KBM-7 (cell line): ENCODE measurements around the gene LRR1.
"Not testable (repeated sequence)": the region's sequence is repeated elsewhere in the genome, so short reads cannot be mapped to it uniquely, and the experiment has no call there.

Experiments
- DNase-seq: peaks from one replicate; pipeline ENCODE4 v3.0.0-alpha.2; 2015
- in situ Hi-C: fragments of 300-500 bp; cut with MboI; formaldehyde crosslinking; loops from 2 replicates; pipeline ENCODE4 v1.14.3; 2020; ENCODE audit warnings: low sequenced_read_pairs, low pct_unique_long_range_greater_than_20kb, mixed read lengths

The LRR1 gene

DNA sequence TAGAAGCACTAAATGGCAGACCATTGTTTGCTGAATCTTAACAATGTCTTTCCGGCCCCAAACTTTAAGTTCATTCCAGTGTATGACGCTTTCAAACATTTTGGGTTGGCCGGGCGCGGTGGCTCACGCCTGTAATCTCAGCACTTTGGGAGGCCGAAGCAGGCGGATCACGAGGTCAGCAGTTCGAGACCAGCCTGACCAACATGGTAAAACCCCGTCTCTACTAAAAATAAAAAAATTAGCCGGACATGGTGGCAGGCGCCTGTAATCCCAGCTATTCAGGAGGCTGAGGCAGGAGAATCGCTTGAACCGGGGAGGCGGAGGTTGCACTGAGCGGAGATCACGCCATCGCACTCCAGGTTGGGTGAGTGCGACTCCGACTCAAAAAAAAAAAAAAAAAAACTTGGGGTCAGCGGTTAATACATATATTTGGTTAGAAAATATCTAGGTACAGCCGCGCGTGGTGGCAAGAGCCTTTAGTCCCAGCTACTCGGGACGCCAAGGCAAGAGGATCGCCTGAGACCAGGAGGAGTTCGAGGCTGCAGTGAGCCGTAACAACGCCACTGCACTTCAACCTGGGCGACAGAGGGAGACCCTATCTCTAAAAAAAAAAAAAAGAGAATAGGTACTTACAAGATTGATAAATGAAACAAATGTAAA, 13.6 kb upstream of the LRR1 start:
- DNase-seq, result peak; percentile 27
- in situ Hi-C loops, result not testable (repeated sequence)

DNA sequence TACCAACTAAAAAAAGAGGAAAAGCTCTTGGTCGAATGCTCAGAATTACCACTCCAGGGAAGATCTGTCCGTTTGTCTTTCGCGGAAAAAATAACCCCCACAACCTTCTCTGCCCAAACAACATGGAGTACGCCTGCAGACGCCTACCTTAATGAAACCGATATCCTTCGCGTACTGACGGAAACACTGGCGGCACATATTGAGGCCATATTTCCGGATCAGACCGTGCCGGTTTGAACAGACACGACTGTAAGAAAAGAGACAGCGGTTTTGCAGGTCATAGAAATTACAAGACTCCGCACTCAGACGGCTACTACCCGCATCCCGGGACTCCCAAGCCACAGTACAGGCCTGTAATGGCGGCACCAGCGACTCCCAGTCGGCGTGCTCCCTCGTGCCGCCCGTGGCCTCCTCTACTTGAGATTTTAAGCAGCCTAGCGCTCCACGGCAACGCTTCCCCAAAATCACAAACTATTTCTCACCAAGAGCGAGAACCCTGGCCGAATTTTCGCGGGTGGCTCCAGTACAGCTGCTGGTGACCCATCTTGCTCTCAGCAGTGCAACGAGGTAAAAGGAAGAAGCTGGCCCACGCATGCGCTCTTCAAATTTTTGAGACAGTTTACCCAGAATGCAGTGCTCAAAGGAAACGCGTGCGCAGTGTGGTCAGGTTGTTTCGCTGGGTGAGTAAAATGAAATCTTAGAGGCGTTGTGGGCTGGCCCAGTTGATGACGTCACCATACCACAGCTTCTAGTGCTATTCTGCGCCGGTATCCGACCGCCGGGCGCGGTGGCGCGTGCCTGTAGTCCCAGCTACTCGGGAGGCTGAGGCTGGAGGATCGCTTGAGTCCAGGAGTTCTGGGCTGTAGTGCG, 12.7 kb upstream of the LRR1 start, which contains the start of gene RPS29:
Gene RPS29, minus strand, starts transcription at position 578 of the 870 bp plus-strand sequence. Its CDS starts 34 bp downstream, at position 544.
- DNase-seq, result peak; percentile 100
- in situ Hi-C loops, result no loop called here

DNA sequence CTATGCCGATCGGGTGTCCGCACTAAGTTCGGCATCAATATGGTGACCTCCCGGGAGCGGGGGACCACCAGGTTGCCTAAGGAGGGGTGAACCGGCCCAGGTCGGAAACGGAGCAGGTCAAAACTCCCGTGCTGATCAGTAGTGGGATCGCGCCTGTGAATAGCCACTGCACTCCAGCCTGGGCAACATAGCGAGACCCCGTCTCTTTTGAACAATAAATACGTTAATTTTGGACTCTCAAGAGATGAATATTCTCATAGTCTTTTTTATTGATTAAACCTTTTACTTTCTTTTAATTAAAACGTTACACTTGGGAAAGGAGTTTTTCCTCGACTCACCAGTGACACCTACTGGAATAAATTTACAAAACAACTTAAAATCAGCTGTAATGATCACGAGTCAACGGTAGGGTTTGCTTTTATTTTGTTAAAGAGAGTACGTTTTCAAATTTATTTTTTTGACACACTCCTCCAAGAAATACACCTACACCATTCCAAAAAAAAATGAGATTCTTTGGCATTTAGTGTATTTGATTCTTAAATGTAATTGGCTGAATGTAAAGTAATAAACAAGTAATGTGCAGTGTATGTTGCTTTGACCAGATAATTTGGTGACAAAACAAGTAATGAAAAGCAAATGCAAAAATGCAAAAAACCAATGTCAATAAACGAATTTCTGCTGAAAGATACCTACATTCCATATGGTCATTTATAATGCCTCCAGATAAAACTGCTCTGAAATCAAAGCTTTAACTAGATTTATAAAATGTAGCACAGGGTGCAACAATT, 11.9 kb upstream of the LRR1 start:
- peak; percentile 94 for DNase-seq
- in situ Hi-C loops, result no loop called here

DNA sequence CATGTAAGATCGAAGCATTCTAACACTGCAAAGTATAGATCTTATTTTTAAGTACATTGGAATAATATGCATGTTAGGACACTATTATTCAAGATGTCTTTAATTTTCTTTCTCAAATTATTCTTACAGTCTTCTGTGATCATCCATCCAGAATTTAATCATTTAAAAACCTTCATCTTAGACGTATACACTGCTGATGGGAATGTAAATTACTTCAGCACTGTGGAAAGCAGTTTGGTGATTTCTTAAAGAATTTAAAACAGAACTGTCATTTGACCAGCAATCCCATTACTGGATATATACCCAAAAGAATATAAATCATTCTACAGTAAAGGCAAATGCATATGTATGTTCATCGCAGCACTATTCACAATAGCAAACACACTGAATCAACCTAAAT, 9.4 kb upstream of the LRR1 start:
- DNase-seq, result no peak
- in situ Hi-C loops, result no loop called here

DNA sequence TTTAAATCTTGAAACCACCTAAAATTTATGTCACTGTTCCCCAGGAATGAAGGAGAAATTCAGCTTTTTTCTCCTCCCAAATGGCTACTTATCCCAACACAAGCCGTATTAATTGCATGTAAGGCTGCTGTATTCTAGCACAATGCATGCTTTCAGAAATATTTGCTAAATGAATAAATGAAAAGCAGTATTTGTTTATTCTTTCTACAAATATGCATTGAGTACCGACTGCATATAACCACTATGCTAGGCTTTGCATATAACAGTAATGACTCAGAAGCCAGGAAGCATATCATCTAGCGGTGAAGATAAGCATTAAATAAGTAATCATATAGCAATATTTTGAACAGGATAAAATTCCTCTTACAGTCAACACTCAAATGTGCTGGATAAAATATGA, 5.7 kb upstream of the LRR1 start:
- DNase-seq, result no peak
- in situ Hi-C loops, result no loop called here

DNA sequence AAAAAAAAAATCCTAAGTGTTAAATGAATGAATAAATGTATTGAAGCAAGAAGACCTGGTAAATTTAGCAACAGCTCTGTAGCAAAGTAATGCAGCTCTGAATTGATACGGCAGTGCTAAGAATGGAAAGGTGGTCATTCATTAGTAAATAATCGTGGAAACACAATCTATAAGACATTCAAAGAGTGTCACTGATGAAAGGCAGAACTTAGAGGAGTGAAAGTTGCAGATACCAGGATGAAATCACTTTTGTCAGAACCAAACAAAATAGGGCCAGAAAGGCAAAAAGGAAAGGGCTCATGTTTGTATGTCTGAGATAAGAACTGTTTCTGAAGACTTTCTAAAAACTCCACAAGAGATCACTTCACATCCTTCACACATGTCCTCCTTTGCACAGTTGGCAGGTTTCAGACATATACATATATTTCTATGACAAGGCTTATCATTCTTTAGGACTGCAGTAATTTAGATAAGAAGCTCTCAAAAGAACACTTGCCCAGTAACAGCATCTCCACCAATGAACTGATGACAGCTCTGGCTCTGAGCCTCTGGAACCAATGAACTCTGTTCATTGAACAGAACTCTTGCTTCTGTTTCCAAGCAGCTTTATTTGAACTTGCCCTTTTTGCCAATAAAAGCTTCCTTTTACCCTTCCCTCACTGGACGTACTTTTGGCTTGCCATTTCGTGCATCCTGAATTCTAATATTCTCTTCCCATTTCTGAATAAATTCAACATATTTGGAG, 4.2 kb upstream of the LRR1 start:
- DNase-seq, result peak; percentile 51
- in situ Hi-C loops, result no loop called here

DNA sequence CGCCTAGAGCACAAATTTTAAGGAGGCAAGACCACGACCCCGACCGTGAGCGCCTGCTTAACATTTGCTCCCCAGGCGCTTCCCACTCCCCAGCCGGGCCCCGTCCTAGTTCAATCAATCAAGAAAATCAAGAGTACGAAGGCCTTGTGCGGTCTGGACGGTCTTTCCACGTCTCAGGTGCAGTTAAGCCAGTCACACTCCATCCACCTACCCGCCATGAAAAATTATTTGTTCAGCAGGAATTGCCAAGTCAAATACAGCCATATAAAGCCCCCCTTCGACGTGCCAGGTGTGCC, 603 bp upstream of the LRR1 start:
- in situ Hi-C loops, result no loop called here
- no peak for DNase-seq

DNA sequence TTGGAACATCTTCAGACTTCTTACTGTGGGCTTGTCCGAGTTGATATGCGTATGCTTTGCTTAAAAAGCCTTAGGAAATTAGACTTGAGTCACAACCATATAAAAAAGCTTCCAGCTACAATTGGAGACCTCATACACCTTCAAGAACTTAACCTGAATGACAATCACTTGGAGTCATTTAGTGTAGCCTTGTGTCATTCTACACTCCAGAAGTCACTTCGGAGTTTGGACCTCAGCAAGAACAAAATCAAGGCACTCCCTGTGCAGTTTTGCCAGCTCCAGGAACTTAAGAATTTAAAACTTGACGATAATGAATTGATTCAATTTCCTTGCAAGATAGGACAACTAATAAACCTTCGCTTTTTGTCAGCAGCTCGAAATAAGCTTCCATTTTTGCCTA, 8.8 kb downstream of the LRR1 start:
- in situ Hi-C loops, result no loop called here
- DNase-seq, result no peak

DNA sequence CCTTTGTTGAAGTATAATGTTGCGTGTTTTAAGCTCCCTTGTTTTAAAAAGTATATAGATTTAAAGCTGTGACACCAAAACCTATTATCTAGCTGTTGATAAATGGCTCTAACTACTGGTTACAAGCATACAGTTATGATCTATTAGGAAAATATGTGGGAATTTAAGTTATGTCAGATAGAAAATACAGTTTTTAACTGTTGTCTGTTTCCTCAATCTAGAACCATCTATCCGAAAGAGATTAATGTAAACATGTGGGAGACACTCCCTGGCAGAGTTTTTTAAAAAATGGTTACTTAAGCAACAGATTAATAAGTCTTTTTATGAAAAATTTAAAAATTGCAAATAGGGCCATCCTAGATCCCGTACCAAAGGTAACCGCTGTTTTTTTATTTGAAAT, 13.5 kb downstream of the LRR1 start:
- in situ Hi-C loops, result no loop called here

DNA sequence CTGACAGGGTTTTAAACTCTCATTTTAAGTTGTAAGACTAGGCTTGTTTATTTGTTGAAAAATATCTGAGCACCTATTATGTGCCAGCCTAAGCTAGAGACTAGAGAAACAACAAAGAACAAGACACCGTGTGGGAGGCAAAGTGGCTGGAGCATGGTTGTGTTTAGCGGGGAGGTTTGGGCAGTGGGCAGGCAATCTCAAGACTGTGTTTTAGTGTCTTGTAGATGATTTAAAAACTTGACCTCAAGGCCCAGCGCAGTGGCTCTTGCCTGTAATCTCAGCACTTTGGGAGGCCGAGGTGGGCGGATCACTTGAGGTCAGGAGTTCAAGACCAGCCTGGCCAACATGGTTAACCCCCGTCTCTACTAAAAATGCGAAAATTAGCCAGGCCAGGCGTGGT, 13.9 kb downstream of the LRR1 start:
- in situ Hi-C loops, result no loop called here
- DNase-seq, result no peak

More for the DNA sequence above, 13.5 kb downstream of the LRR1 start:
- no peak for DNase-seq

DNA sequence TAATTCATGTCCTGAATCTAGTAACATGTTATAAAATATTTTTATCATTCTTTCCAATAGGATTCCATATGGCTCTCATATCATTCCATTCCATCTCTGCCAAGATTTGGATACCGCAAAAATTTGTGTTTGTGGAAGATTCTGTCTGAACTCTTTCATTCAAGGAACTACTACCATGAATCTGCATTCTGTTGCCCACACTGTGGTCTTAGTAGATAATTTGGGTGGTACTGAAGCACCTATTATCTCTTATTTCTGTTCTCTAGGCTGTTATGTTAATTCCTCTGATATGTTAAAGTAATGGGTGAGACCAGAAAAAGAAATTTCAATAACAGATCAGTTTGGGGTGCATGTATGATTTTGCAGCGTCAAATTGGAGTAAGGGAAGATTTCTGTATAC, 15.5 kb downstream of the LRR1 start:
- in situ Hi-C loops, result no loop called here
- DNase-seq, result no peak

DNA sequence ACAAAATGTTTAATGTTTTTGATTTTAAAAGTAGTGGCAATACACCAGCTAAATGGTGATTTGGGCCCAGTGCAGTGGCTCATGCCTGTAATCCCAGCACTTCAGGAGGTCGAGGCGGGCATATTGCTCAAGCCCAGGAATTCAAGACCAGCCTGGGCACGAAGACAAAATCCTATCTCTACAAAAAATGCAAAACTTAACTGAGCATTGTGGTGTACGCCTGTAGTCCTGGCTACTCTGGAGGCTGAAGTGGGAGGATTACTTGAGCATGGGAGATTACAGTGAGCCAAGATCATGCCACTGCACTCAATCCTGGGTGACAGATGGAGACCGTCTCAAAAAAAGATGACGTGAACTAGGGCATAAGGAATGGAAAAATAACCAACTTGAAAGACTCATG, 17.0 kb downstream of the LRR1 start:
- in situ Hi-C loops, result no loop called here

DNA sequence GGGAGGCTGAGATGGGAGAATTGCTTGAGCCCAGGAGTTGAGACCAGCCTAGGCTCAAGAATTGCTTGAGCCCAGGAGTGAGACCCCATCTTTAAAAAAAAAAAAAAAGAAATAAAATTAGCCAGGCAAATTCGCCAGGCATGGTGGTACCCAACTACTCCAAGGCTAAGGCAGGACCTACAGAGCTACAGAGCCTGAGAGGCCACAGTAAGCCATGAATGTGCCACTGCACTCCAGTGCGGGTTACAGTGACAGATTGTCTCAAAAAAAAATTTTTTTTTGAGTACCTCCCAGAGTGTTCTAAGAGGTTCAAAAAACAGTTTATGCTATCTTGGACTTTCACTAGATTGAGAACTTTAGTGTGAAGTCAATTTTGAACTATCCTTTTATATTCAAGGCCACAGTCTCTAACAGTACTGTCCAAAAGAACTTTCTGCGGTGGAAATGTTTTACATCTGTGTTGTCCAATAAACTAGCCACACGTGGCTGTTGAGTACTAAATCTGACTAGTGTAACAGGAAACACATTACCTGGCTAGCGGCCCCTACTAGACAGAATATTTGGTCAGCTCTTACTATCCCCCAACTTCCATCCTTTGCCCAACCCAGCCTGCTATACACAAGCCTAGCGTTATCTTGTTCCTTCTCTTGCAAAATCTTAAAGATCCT, 19.2 kb downstream of the LRR1 start:
- no peak for DNase-seq
- in situ Hi-C loops, result no loop called here

More for the DNA sequence above, 17.0 kb downstream of the LRR1 start:
- no peak for DNase-seq

DNA sequence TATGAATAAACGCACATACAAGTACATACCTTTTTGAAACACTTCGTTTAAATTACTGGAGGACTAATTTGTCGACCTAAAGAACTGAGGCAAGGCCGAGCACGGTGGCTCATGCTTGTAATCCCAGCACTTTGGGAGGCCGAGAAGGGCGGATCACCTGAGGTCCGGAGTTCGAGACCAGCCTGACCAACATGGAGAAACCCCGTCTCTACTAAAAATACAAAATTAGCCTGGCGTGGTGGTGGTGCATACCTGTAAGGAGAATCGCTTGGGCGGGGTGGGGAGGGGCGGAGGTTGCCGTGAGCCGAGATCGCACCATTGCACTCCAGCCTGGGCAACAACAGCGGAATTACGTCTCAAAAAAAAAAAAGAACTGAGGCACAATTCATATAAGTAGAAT, 20.5 kb downstream of the LRR1 start:
- in situ Hi-C loops, result not testable (repeated sequence)

DNA sequence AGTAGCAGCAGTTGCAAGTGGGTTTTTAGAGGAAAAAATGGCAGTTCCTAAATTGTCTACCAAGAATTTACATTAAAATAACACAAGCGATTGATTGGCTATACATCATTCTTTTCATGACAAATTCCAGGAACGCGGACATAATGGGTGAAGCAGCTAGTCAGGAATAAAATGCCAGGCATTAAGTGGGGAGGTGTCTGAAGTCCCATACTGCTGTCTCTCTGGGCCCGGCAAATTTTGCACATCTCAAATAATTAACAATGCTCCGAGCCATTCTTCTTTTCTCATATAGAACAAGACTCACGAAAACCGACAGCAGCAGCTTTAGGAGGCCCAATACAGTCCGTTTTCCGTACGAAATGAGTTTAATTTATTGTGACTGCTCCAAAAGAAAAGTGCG, 21.0 kb downstream of the LRR1 start:
- in situ Hi-C loops, result no loop called here
- DNase-seq, result peak; percentile 26

More for the DNA sequence above, 20.5 kb downstream of the LRR1 start:
- DNase-seq, result not testable (repeated sequence)

DNA sequence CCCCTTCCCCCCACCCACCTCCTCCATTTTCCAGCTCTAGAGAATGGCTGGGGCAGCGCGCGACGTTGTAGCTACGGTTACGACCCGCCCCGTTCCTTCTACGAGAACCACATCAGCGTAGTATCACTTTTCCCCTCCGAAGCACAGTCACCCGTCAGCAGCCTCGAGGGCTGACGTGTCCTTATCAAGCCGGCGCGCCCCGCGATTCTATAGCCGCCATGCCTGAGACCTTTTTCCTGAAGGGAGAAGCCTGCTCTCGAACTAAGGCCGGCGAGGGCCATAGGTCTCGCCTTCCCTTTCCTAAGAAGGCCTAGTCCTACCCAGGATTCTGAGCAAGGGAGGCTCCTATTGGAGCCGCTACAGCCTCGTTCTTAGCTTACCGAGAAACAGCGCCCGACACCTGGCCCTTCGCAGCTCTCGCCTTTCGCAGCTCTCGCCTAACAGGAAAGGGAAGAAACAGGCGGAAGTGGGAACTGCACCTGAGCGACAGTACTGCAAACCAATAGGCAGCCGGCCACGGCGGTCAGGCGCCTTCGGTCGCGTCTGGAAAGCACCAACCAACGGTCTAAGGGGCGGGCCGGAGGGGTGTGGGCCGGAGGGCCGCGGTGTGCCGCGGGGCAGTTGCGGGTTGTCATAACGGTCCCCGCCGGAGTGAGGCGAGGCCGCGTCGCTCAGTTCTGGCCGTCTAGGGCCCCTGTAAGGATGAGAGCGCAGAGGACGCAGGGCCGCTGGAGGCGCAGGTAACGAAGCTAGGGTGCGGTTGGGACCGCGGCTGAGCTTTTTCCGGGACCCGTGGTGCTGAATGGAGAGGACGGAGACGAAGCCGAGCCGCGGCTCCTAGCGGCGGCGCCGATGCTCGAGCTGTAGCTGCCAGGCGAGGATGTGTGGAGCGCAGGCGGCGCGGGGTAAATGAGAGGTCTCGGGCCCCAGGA, 21.7 kb downstream of the LRR1 start, which contains the start of the genes MGAT2 and RPL36AL:
Gene MGAT2, plus strand, starts transcription at position 618 of the 932 bp plus-strand sequence. CDS start 470 bp downstream, outside the sequence.
Gene RPL36AL, minus strand, starts transcription at position 445 of the 932 bp plus-strand sequence. CDS start 1,522 bp downstream, outside the sequence.
- in situ Hi-C loops, result no loop called here
- peak; percentile 98 for DNase-seq

DNA sequence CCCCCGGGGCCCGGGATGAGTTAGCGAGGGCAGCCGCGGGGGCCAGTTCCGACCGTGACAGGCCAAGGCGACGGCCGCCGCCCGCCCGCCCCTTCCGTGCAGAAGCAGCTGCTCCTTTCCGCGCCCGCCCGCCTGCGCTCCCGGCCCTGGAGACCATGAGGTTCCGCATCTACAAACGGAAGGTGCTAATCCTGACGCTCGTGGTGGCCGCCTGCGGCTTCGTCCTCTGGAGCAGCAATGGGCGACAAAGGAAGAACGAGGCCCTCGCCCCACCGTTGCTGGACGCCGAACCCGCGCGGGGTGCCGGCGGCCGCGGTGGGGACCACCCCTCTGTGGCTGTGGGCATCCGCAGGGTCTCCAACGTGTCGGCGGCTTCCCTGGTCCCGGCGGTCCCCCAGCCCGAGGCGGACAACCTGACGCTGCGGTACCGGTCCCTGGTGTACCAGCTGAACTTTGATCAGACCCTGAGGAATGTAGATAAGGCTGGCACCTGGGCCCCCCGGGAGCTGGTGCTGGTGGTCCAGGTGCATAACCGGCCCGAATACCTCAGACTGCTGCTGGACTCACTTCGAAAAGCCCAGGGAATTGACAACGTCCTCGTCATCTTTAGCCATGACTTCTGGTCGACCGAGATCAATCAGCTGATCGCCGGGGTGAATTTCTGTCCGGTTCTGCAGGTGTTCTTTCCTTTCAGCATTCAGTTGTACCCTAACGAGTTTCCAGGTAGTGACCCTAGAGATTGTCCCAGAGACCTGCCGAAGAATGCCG, 22.6 kb downstream of the LRR1 start:
- in situ Hi-C loops, result no loop called here
- DNase-seq, result peak; percentile 86
